OCI-LY7 (cell line): ENCODE data around the gene PLIN5. TPM values are rescaled to one million over a fixed set of nuclear protein-coding genes. Genes with fewer than 3 reads are reported as not detected.
A peak's percentile ranks its signal among the peaks of the same experiment; 100 is the strongest.

Experiments
- BruUV-seq: library from RNA; stranded (reverse); fragments of 400-500 nt; replicated peaks from 2 replicates; lab custom pipeline; 2021; lab: Mats Ljungman, UMichigan
- CTCF ChIA-PET: fragments of 300-600 bp; sonication (Branson Sonifier 250); formaldehyde crosslinking; loops from one replicate; lab custom pipeline; 2022; ENCODE audit warnings: antibody characterized with exemption; ENCODE audit not compliant: unreplicated experiment; lab: Charles Lee
- POLR2A ChIA-PET: fragments of 300-600 bp; sonication (Branson Sonifier 250); formaldehyde crosslinking; loops from one replicate; lab custom pipeline; 2022; ENCODE audit warnings: antibody characterized with exemption; lab: Charles Lee
- DNase-seq: peaks from one replicate; pipeline ENCODE4 v3.0.0-alpha.2; 2015; ENCODE audit warnings: low spot score
- H2AFZ ChIP-seq: fragments of 200-600 bp; sonication (generic), shearing (Covaris generic); 2 replicates; pipeline ENCODE4 v1.6.1; 2014; ENCODE audit warnings: mild to moderate bottlenecking, antibody characterized with exemption, low read length, moderate library complexity
- H3K27ac ChIP-seq: fragments of 200-600 bp; sonication (generic); 2 replicates; pipeline ENCODE4 v1.5.1; 2014; ENCODE audit warnings: mixed run types, low read depth, mild to moderate bottlenecking, moderate library complexity, low read length, inconsistent platforms; ENCODE audit not compliant: poor library complexity, severe bottlenecking
- H3K36me3 ChIP-seq: fragments of 200-600 bp; sonication (generic); 2 replicates; pipeline ENCODE4 v1.6.1; 2014; ENCODE audit warnings: mild to moderate bottlenecking, antibody characterized with exemption, low read length, moderate library complexity, mixed read lengths; ENCODE audit not compliant: insufficient read depth
- H3K4me1 ChIP-seq: fragments of 200-600 bp; sonication (generic); 2 replicates; pipeline ENCODE4 v1.5.1; 2014; ENCODE audit warnings: mild to moderate bottlenecking, low read length; ENCODE audit not compliant: insufficient read depth, poor library complexity, severe bottlenecking
- H3K4me2 ChIP-seq: fragments of 200-600 bp; sonication (generic); 2 replicates; pipeline ENCODE4 v1.6.1; 2014; ENCODE audit warnings: mild to moderate bottlenecking, low read length
- H3K4me3 ChIP-seq: fragments of 200-600 bp; sonication (generic); 2 replicates; pipeline ENCODE4 v1.5.1; 2014; ENCODE audit warnings: mild to moderate bottlenecking, low read depth, low read length; ENCODE audit not compliant: poor library complexity, severe bottlenecking
- H3K79me2 ChIP-seq: fragments of 200-600 bp; sonication (generic); 2 replicates; pipeline ENCODE4 v1.6.1; 2016; ENCODE audit warnings: low read depth, mild to moderate bottlenecking, low read length, moderate library complexity, mixed read lengths; ENCODE audit not compliant: insufficient read depth
- H3K9me2 ChIP-seq: fragments of 200-600 bp; sonication (generic); 2 replicates; pipeline ENCODE4 v1.6.1; 2016; ENCODE audit warnings: mild to moderate bottlenecking, low read length, mixed read lengths; ENCODE audit not compliant: insufficient read depth
- H3K9me3 ChIP-seq: fragments of 200-600 bp; sonication (generic); 2 replicates; pipeline ENCODE4 v1.6.1; 2014; ENCODE audit warnings: mild to moderate bottlenecking, mixed run types, low read length, mixed read lengths
- H4K20me1 ChIP-seq: fragments of 200-600 bp; sonication (generic); 2 replicates; pipeline ENCODE4 v1.6.1; 2014; ENCODE audit warnings: mild to moderate bottlenecking, antibody characterized with exemption, low read length, moderate library complexity, mixed read lengths; ENCODE audit not compliant: insufficient read depth
- EZH2phosphoT487 ChIP-seq: fragments of 200-600 bp; sonication (generic); IDR thresholded peaks from 2 replicates; pipeline ENCODE4 v1.6.1; 2018; ENCODE audit warnings: low read depth, borderline replicate concordance, mild to moderate bottlenecking, mixed run types, antibody characterized with exemption, low read length, moderate library complexity, mixed read lengths
- intact Hi-C: fragments of 100-400 bp; cut with micrococcal nuclease; formaldehyde crosslinking; loops from one replicate; pipeline ENCODE4 v1.10.0; 2022; ENCODE audit not compliant: unreplicated experiment
- total RNA-seq, 2 experiments: library from RNA; depleted of rRNA in 1 of 2; stranded (reverse); fragments of >200 nt in 1 of 2; shearing (Covaris generic) in 1 of 2; gene quantifications; 2 replicates each; pipeline ENCODE4 v1.2.3, GENCODE V29; 2014 to 2022
- TF ChIP-seq, protein P1 (sequence below): fragments of 200-600 bp; sonication (generic); conservative IDR thresholded peaks from 2 replicates; pipeline ENCODE4 v1.5.1; 2014; ENCODE audit warnings: mild to moderate bottlenecking, antibody characterized with exemption, low read length, moderate library complexity, mixed read lengths

The PLIN5 gene
- total RNA-seq, 2 experiments from 2014 or later, result 0.85 to 1.9 TPM

DNA sequence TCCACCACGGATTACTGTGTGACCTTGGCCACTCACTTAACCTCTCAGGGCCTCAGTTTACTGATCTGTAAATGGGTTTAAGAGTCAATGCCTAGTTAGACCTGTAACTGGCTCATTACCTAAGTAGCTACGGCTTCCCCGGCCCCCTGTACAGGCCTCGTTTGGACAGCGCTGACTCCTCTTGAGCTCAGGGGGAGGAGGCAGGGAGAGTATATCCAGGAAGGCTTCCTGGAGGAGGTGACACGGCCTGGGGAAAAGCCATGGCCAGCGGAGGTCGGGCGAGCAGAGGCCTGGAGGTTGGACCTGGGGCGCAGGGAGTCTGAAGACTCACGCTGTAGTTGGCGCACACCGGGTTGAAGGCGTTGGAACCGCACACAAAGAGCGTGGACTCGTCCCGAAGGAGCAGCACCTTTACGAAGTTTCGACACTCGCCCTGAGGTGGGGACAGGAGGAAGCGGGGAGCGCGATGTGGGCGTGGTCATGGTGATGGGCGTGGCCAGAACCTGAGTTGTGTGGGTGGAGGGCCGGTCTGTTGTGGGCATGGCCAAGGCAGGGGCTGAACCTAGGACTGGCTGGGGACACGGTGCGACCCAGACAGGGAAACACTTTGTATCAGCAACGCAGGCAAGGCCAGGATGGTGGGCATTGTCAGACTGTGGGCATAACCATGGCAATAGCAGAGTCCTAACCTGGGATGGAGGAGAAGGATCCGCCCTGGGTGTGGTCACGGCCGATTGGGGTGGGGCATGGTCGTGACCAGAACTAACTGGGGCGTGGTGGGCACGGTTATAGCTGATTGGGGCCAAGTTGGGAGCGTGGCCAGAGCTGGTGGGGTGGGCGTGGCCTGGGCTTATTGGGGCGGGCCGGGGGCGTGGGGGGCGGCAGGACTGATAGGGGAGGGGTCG lies 20.9 kb upstream of the PLIN5 start:
- Histone ChIP-seq H3K36me3 (no peaks in the 10 kb centered on the region), H3K9me2 (no peaks in the 10 kb centered on the region), H3K79me2 (no peaks in the 10 kb centered on the region), H3K9me3 (no peaks in the 10 kb centered on the region), H3K4me2 (no peak overlapping the region), H3K4me1 (no peaks in the 10 kb centered on the region), H2AFZ (no peak overlapping the region), H4K20me1 (no peaks in the 10 kb centered on the region), H3K4me3 (no peak overlapping the region), H3K27ac (no peak overlapping the region)
- BruUV-seq, result no TSS peak
- intact Hi-C loops, result no loop called here
- POLR2A ChIA-PET, result no interaction called here
- CTCF ChIA-PET, result no interaction called here
- DNase-seq, result peak; percentile 28
- TF ChIP-seq EZH2phosphoT487, result no peak
- TF ChIP-seq, protein P1, sequence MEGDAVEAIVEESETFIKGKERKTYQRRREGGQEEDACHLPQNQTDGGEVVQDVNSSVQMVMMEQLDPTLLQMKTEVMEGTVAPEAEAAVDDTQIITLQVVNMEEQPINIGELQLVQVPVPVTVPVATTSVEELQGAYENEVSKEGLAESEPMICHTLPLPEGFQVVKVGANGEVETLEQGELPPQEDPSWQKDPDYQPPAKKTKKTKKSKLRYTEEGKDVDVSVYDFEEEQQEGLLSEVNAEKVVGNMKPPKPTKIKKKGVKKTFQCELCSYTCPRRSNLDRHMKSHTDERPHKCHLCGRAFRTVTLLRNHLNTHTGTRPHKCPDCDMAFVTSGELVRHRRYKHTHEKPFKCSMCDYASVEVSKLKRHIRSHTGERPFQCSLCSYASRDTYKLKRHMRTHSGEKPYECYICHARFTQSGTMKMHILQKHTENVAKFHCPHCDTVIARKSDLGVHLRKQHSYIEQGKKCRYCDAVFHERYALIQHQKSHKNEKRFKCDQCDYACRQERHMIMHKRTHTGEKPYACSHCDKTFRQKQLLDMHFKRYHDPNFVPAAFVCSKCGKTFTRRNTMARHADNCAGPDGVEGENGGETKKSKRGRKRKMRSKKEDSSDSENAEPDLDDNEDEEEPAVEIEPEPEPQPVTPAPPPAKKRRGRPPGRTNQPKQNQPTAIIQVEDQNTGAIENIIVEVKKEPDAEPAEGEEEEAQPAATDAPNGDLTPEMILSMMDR, result no peak

DNA sequence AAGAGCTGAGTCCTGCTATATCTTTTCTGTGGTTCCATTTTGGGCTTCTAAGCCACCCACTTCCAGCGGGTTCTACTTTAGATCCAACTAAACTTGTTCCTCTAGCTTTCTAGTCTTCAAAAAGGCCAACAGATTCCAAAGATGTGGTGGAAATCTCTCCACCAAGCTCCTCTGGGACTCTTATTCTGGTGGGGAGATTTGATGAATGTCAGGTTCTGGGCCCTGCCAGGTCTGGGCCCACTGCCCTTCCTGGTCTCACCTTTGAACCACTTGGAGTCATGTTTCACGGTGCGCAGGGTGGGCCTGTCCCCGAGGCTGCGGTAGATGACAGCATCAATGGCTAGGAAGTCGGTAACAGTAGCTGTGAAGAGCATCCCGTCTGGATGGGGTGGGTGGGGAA lies 19.7 kb upstream of the PLIN5 start:
- intact Hi-C loops, result no loop called here
- Histone ChIP-seq H3K4me3 (no peak overlapping the region), H3K36me3 (no peaks in the 10 kb centered on the region), H3K9me2 (no peaks in the 10 kb centered on the region), H3K4me2 (no peak overlapping the region), H3K27ac (no peak overlapping the region), H4K20me1 (no peaks in the 10 kb centered on the region), H3K9me3 (no peaks in the 10 kb centered on the region), H3K79me2 (no peaks in the 10 kb centered on the region), H2AFZ (no peak overlapping the region), H3K4me1 (no peaks in the 10 kb centered on the region)
- BruUV-seq, result no TSS peak
- no peak for DNase-seq
- ChIA-PET POLR2A (no interaction called here), CTCF (interaction anchor here (0.6 kb wide), 1 partner anchor 12 kb away, joined by 3 read pairs; no protein-coding TSS in a partner anchor)
- TF ChIP-seq EZH2phosphoT487, result no peak
- TF ChIP-seq, protein P1, result no peak

DNA sequence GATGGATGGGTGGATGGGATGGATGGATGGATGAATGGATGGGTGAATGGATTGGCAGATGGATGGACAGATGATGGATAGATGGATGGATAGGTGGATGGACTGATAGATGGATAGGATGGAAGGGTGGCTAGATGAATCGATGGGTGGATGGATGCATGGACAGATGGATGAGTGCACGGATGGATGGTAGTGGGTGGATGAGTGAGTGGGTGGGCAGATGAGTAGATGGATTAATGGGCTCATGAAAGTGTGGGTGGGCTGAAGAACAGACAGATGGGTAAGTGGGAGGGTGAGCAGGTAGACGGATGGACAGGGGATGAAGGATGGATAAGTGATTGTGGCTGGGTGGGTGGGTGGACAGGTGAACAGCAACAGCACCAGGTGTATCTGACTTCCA lies 18.8 kb upstream of the PLIN5 start:
- no peaks in the 10 kb centered on the region for H3K79me2 ChIP-seq
- intact Hi-C loops, result no loop called here
- CTCF ChIA-PET, result no interaction called here
- no peak overlapping the region for H2AFZ ChIP-seq
- no peaks in the 10 kb centered on the region for H4K20me1 ChIP-seq
- no peak overlapping the region for H3K4me2 ChIP-seq
- no peaks in the 10 kb centered on the region for H3K36me3 ChIP-seq
- H3K9me2 ChIP-seq, result no peaks in the 10 kb centered on the region
- no peak overlapping the region for H3K27ac ChIP-seq
- H3K9me3 ChIP-seq, result no peaks in the 10 kb centered on the region
- no TSS peak for BruUV-seq
- H3K4me3 ChIP-seq, result no peak overlapping the region
- TF ChIP-seq, protein P1, result no peak
- TF ChIP-seq EZH2phosphoT487, result no peak
- H3K4me1 ChIP-seq, result no peaks in the 10 kb centered on the region
- no peak for DNase-seq
- POLR2A ChIA-PET, result no interaction called here
